Keratinocyte (primary cell): ENCODE measurements around the gene ST3GAL6.

ENCODE experiments used
- CTCF ChIP-seq, 3 experiments: IDR thresholded peaks in 1 of 3; conservative IDR thresholded peaks in 1 of 3; optimal IDR thresholded peaks in 1 of 3; 2 replicates in 2 of 3; 3 replicates in 1 of 3; pipeline versions ENCODE3 to v1.5.1; 2011; ENCODE audit warnings: low read length in 3 of 3, mild to moderate bottlenecking in 3 of 3, moderate library complexity in 2 of 3, control low read depth in 1 of 3, inconsistent platforms in 1 of 3; ENCODE audit not compliant: insufficient read depth in 2 of 3; ENCODE audit errors: extremely low read depth in 1 of 3
- EZH2 ChIP-seq: IDR thresholded peaks from one replicate; pipeline ENCODE4 v1.6.1; 2012; ENCODE audit warnings: inconsistent platforms, mild to moderate bottlenecking, low read length, moderate library complexity

- TF ChIP-seq CTCF (optimal IDR thresholded peaks at IDR 0.05 in 1 of 3, IDR thresholded peaks at IDR 0.05 in 1 of 3, conservative IDR thresholded peaks at IDR 0.05 in 1 of 3; ENCODE audit: extremely low read depth in 1 of 3, insufficient read depth in 2 of 3, low read length in 3 of 3) (no peak), EZH2 (no peak)
Measured at GRCh38 chr3:98777286-98777685, 14.1 kb downstream of the ST3GAL6 start.
